PFSK-1 (cell line): ENCODE results near the gene SETD6.

Experiments used
- FOXP2 ChIP-seq: optimal IDR thresholded peaks from 2 replicates; pipeline ENCODE3; 2011; ENCODE audit warnings: borderline replicate concordance, control low read depth, inconsistent platforms; ENCODE audit not compliant: insufficient read depth; ENCODE audit errors: extremely low read length, extremely low read depth
- POLR2AphosphoS5 ChIP-seq: IDR thresholded peaks from 2 replicates; pipeline ENCODE4 v1.6.1; 2012; ENCODE audit warnings: low read depth, mild to moderate bottlenecking, control low read depth, low read length, moderate library complexity
- REST ChIP-seq, 2 experiments: IDR thresholded peaks; 2 replicates each; pipeline versions ENCODE4 v1.6.1 to v1.8.0; 2011 to 2012; ENCODE audit warnings: low read depth in 2 of 2, low read length in 2 of 2, control low read depth in 1 of 2, inconsistent platforms in 1 of 2, mild to moderate bottlenecking in 1 of 2, moderate library complexity in 1 of 2; ENCODE audit not compliant: insufficient read depth in 1 of 2
- SIN3A ChIP-seq: IDR thresholded peaks from 2 replicates; pipeline ENCODE4 v1.6.1; 2012; ENCODE audit warnings: mild to moderate bottlenecking, low read length, moderate library complexity, borderline replicate concordance; ENCODE audit not compliant: insufficient read depth
- TAF1 ChIP-seq: IDR thresholded peaks from 2 replicates; pipeline ENCODE4 v1.6.1; 2012; ENCODE audit warnings: low read length, control low read depth, borderline replicate concordance; ENCODE audit not compliant: insufficient read depth

The SETD6 gene

DNA sequence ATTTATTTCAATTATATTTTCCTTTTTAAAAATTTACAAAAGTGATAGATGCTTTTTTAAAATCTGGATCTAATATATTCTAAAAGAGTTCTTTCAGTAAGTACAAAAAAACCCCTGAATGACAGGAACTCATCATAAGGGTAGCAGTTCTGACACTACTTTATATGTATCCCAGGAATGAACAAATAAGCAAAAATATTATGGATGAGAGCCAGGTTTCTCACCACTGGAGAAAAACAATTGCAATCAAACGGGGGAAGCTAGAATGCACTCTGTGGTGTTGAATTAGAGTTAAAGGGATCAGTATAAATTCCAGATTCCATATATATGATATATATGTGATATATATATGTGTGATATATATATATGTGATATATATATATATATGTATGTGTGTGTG is 38.5 kb upstream of the SETD6 start:
- TF ChIP-seq POLR2AphosphoS5: no peak
- no peak for TF ChIP-seq SIN3A
- no peak for TF ChIP-seq TAF1
- no peak for TF ChIP-seq FOXP2
- no peak for TF ChIP-seq REST (IDR thresholded peaks at IDR 0.05; ENCODE audit: insufficient read depth in 1 of 2, low read depth in 2 of 2, low read length in 2 of 2)

DNA sequence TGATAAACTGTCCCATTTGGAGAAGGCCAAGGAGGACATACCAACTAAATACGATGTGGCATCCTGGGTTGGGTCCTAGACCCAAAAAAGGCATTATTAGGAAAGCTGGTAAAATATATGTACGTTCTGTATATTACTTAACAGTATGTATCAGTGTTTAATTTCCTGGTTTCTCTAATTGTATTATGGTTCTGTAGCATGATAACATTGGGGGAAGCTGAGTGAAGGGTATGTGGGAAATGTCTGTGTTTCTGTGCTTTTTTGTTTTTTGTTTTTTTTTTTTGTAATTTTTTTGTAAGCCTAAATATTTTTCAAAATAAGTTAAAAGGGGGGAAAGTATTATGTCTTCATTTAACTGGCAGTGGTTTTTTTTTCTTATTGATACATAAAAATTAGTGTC is 36.9 kb upstream of the SETD6 start:
- TF ChIP-seq TAF1 (no peak), FOXP2 (no peak), REST (IDR thresholded peaks at IDR 0.05; ENCODE audit: insufficient read depth in 1 of 2, low read depth in 2 of 2, low read length in 2 of 2) (no peak), SIN3A (no peak), POLR2AphosphoS5 (no peak)

DNA sequence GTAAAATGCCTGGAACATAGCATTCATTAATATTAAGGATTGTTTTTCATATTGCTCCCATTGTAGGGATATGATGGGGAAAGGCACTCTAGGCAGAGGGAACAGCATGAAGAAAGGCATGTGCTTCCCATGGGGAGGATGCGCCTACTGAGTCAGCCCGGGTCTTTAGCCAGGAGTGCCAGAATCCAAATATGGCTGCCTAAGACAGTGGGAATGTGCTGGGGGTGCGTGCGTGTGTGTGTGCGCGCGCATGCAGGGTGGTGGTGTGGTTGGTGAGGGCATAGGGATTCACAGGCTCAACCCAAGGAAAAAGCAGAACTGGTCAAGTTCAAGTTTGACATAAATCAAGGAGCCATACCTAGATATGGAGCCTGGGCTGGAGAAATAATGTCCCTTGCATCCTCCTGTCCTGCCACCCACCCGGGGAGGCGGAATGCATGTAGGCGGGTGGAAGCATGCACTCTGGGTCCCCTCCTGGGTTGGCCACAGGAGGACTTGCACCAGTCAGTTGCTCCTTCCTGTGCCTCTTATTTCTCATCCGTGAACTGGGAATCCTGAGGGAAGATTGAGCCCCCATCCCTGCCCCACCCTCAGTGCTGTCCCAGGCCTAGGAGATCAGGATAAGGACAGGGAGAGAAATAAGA is 34.0 kb upstream of the SETD6 start:
- no peak for TF ChIP-seq FOXP2
- TF ChIP-seq POLR2AphosphoS5: no peak

DNA sequence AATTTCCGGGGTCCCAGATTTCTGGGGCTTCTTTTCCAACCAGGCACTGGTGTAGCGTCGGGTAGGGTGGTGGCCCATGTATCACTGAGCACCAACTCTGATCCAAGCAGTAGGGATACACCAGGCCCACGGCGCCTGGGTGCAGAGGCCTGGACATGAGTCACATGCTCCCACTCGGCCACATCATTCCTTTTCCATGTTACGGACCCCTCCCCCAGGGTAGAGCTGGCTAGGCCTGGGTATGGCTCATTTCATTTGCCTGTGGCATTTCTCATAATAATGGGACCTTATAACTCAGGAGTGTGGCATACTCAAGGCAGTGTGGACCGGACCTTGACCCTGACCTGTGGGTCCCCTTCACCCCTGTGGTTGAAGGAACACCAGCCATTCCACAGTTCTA is 33.4 kb upstream of the SETD6 start:
- no peak for TF ChIP-seq SIN3A
- TF ChIP-seq REST (IDR thresholded peaks at IDR 0.05; ENCODE audit: insufficient read depth in 1 of 2, low read depth in 2 of 2, low read length in 2 of 2): no peak
- TF ChIP-seq FOXP2: no peak
- no peak for TF ChIP-seq TAF1
- TF ChIP-seq POLR2AphosphoS5: no peak

DNA sequence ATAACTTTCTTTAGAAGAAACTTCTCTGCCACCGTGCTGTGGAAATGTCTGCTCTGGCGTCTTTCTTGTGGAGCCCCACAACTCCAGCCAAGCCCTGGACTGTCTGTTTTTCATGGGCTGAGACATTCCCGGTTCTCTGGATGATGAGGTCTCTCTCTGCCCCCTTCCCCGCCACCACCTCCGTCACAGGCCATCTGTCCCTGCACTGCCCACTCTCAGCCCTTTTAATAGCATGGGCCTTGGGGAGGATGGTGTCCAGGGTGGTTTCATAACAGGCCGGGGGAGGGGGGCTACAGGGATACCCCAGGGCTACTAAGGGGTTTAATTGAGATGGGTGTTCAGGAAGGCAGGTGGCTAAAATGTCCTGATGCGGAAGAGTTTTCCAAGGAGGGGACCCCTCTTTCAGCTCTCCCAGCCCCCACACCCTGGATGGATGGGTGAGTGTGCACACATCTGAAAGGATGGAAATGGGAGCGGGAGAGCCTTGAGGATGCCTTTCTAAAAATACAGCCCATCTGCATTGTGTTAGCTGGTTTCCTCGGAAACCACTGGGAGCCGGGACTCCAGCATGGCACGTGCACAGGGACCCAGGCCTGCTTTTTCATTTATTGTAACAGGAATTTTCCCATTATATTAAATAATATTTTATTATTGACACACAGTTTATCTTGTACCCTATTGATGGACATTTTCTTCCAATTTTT is 30.0 kb upstream of the SETD6 start:
- TF ChIP-seq FOXP2 (no peak), SIN3A (no peak), REST (IDR thresholded peaks at IDR 0.05; ENCODE audit: insufficient read depth in 1 of 2, low read depth in 2 of 2, low read length in 2 of 2) (no peak), TAF1 (no peak), POLR2AphosphoS5 (no peak)
